ENCODE data around the gene ST3GAL4. TPM values are rescaled to one million over a fixed set of nuclear protein-coding genes. Genes with fewer than 3 reads are reported as not detected.

Gene ST3GAL4
- total and polyA plus RNA-seq, 9 of the 15 experiments (the other 6 are each of a cell fraction or from before 2014, with no cell fraction given) = 0.27 to 22.9 (median 10.5) TPM

GRCh38 chr11:126350836-126351235, 4.7 kb upstream of the ST3GAL4 start (continued):
- TF ChIP-seq, protein P1, sequence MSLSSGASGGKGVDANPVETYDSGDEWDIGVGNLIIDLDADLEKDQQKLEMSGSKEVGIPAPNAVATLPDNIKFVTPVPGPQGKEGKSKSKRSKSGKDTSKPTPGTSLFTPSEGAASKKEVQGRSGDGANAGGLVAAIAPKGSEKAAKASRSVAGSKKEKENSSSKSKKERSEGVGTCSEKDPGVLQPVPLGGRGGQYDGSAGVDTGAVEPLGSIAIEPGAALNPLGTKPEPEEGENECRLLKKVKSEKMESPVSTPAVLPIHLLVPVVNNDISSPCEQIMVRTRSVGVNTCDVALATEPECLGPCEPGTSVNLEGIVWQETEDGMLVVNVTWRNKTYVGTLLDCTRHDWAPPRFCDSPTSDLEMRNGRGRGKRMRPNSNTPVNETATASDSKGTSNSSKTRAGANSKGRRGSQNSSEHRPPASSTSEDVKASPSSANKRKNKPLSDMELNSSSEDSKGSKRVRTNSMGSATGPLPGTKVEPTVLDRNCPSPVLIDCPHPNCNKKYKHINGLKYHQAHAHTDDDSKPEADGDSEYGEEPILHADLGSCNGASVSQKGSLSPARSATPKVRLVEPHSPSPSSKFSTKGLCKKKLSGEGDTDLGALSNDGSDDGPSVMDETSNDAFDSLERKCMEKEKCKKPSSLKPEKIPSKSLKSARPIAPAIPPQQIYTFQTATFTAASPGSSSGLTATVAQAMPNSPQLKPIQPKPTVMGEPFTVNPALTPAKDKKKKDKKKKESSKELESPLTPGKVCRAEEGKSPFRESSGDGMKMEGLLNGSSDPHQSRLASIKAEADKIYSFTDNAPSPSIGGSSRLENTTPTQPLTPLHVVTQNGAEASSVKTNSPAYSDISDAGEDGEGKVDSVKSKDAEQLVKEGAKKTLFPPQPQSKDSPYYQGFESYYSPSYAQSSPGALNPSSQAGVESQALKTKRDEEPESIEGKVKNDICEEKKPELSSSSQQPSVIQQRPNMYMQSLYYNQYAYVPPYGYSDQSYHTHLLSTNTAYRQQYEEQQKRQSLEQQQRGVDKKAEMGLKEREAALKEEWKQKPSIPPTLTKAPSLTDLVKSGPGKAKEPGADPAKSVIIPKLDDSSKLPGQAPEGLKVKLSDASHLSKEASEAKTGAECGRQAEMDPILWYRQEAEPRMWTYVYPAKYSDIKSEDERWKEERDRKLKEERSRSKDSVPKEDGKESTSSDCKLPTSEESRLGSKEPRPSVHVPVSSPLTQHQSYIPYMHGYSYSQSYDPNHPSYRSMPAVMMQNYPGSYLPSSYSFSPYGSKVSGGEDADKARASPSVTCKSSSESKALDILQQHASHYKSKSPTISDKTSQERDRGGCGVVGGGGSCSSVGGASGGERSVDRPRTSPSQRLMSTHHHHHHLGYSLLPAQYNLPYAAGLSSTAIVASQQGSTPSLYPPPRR (CRISPR knock-in tag; IDR thresholded peaks at IDR 0.05; ENCODE audit: borderline replicate concordance) = no peak
- no peak for TF ChIP-seq HDAC8 (tag; IDR thresholded peaks at IDR 0.05)
- TF ChIP-seq U2AF2 (optimal IDR thresholded peaks at IDR 0.05; ENCODE audit: low read depth, low read length) = no peak
- TF ChIP-seq, protein P2, sequence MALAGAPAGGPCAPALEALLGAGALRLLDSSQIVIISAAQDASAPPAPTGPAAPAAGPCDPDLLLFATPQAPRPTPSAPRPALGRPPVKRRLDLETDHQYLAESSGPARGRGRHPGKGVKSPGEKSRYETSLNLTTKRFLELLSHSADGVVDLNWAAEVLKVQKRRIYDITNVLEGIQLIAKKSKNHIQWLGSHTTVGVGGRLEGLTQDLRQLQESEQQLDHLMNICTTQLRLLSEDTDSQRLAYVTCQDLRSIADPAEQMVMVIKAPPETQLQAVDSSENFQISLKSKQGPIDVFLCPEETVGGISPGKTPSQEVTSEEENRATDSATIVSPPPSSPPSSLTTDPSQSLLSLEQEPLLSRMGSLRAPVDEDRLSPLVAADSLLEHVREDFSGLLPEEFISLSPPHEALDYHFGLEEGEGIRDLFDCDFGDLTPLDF (CRISPR knock-in tag; IDR thresholded peaks at IDR 0.05) = no peak
- no peak for TF ChIP-seq ARID3A (IDR thresholded peaks at IDR 0.05; ENCODE audit: borderline replicate concordance, low read depth, low read length)
- no peak for TF ChIP-seq HLTF (IDR thresholded peaks at IDR 0.05)
- no peak for TF ChIP-seq SNIP1 (IDR thresholded peaks at IDR 0.05; ENCODE audit: low read depth)
- no peak for TF ChIP-seq ZNF143 (CRISPR knock-in tag; IDR thresholded peaks at IDR 0.05)

All from K562 (cell line).